Measurements from ENCODE around the gene ICAM5.

DNA sequence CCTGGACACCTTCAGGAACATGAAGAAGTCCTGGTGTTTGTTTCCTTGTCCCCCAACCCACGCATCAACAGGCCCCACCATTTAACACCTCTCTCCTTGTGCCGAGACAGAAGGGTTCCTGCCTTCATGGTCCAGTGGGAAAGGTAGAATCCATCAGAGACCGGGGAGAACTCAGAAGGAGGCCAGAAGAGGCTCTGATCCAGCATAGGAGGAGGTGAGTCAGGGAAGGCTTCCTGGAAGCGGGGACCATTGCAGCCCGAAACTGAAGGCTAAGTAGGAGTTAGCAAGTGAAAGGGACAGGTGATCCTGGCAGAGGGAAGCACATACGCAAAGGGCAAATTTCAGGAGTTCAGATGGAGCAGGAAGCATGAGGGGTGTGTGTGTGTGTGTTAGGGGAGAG lies 49.2 kb downstream of the ICAM5 start:
- TF ChIP-seq EZH2 (IDR thresholded peaks at IDR 0.05; ENCODE audit: borderline replicate concordance) (no peak), EZH2phosphoT487 (IDR thresholded peaks at IDR 0.05; ENCODE audit: low read depth, severe bottlenecking, unreplicated experiment) (no peak)
- TF ChIP-seq, protein P1, sequence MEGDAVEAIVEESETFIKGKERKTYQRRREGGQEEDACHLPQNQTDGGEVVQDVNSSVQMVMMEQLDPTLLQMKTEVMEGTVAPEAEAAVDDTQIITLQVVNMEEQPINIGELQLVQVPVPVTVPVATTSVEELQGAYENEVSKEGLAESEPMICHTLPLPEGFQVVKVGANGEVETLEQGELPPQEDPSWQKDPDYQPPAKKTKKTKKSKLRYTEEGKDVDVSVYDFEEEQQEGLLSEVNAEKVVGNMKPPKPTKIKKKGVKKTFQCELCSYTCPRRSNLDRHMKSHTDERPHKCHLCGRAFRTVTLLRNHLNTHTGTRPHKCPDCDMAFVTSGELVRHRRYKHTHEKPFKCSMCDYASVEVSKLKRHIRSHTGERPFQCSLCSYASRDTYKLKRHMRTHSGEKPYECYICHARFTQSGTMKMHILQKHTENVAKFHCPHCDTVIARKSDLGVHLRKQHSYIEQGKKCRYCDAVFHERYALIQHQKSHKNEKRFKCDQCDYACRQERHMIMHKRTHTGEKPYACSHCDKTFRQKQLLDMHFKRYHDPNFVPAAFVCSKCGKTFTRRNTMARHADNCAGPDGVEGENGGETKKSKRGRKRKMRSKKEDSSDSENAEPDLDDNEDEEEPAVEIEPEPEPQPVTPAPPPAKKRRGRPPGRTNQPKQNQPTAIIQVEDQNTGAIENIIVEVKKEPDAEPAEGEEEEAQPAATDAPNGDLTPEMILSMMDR (IDR thresholded peaks at IDR 0.05; ENCODE audit: poor library complexity): no peak
